Kidney (tissue), 14 donors: ENCODE measurements around the gene MMAB. TPM values are rescaled to one million over a fixed set of nuclear protein-coding genes. Genes with fewer than 3 reads are reported as not detected.

Experiments
- DNase-seq, 5 donors: peaks; one replicate each; pipeline ENCODE4 v3.0.0-alpha.2; 2013 to 2020
- FAIRE-seq: peaks from 2 replicates; lab custom pipeline; 2012; peaks lifted over from hg19 to GRCh38; lab: Jason Lieb, UNC
- H3K27ac ChIP-seq, 2 donors: one replicate each; pipeline ENCODE4 v1.7.0; 2013; ENCODE audit warnings: low read depth in 2 of 2, low read length in 2 of 2, inconsistent platforms in 1 of 2
- H3K27me3 ChIP-seq: one replicate; pipeline ENCODE4 v1.7.1; 2013; ENCODE audit warnings: low read length, inconsistent platforms; ENCODE audit not compliant: control insufficient read depth, insufficient read depth
- H3K36me3 ChIP-seq, 3 donors: one replicate each; pipeline versions ENCODE4 v1.7.0 to v1.7.1; 2013; ENCODE audit warnings: low read length in 3 of 3, control low read depth in 1 of 3, inconsistent platforms in 1 of 3; ENCODE audit not compliant: insufficient read depth in 3 of 3, control insufficient read depth in 2 of 3
- H3K4me1 ChIP-seq, 3 donors: one replicate each; pipeline versions ENCODE4 v1.7.0 to v1.7.1; 2013; ENCODE audit warnings: low read length in 3 of 3, inconsistent platforms in 1 of 3, low read depth in 1 of 3; ENCODE audit not compliant: control insufficient read depth in 2 of 3, insufficient read depth in 2 of 3
- H3K4me3 ChIP-seq, 3 donors: one replicate each; pipeline versions ENCODE4 v1.7.0 to v1.8.1; 2013; ENCODE audit warnings: low read length in 3 of 3, control low read depth in 1 of 3, inconsistent platforms in 1 of 3
- H3K9ac ChIP-seq, 3 donors: one replicate each; pipeline versions ENCODE4 v1.7.0 to v1.7.1; 2013; ENCODE audit warnings: low read length in 3 of 3, control low read depth in 1 of 3, inconsistent platforms in 1 of 3
- H3K9me3 ChIP-seq, 3 donors: one replicate each; pipeline versions ENCODE4 v1.7.0 to v1.7.1; 2013; ENCODE audit warnings: low read length in 3 of 3, control low read depth in 1 of 3, inconsistent platforms in 1 of 3; ENCODE audit not compliant: control insufficient read depth in 2 of 3, insufficient read depth in 1 of 3
- intact Hi-C: fragments of 100-400 bp; cut with DNase I; formaldehyde crosslinking; loops from one replicate; pipeline ENCODE4 v1.11.1; 2022
- polyA plus RNA-seq: library from polyadenylated mRNA; stranded (reverse); fragments of 350-450 nt; fragmentation: Illumina TruSeq; extraction: RNeasy Lipid Tissue Mini Kit (QIAGEN cat#74804); gene quantifications from one replicate; pipeline ENCODE4 v1.2.3, GENCODE V29; 2014; ENCODE audit warnings: low read depth, low replicate concordance; ENCODE audit not compliant: insufficient read depth
- total RNA-seq: library from RNA; stranded (reverse); fragmentation: NEBNext Ultra II Directional; extraction: Animal tissue kit (Norgen Biotek cat#: 25700); gene quantifications from one replicate; pipeline ENCODE4 v1.2.1, GENCODE V29; 2021
- TF ChIP-seq, protein P1 (sequence below): IDR thresholded peaks from 3 replicates; pipeline ENCODE4 v1.5.1; 2012; ENCODE audit warnings: mild to moderate bottlenecking, moderate library complexity, borderline replicate concordance; ENCODE audit not compliant: insufficient read depth; ENCODE audit errors: extremely low read depth
- donor health status: control.
- donor health status: control.
- donor health status: control.
- donor health status: control.
- donor health status: control.
- donor health status: DM: yes; HTN: yes; CAD: no.
- donor health status: Normal renal cell carcinoma (clear cell type).

Gene MMAB
- total and polyA plus RNA-seq, 2 donors from 2014 or later: 42.9 to 96.3 TPM

DNA sequence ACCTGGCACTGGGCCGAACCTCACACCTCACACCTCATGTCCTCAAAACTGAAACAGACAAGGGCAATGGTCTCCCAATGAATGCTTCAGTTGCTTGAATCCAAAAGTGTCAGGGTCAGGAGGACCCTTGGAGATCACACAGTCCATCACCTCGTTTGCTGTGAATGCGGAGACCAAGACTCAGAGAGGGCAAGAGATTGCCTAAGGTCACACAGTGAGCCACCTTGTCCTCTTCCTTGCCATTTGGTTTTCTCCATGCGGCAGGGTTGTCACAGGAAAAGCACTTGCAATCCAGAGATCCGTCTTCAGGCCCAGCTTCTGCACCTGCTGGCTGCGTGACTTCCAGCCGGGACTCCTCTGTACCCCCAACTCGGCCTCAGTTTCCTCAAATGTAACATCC, 28.3 kb upstream of the MMAB start:
- intact Hi-C loops: no loop called here
- FAIRE-seq: no peak

DNA sequence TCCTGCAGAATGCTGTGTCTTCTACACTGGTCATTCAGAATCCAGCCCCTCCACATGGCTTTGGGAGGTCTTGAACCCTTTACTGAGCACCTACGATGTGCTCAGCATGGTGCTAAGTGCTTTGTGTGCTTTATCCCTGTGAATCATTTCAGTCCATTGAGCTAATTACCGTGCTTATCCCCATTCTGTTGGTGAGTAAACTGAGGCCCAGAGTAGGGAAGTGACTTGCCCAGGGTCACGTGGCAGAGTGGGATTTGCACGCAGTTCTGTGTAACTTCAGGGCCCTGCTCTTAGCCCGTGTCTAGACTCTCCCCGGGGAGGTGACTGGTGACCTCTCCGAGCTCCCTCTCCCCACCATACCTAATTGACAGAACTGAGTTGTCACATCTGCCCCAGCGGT, 27.7 kb upstream of the MMAB start:
- intact Hi-C loops: no loop called here
- FAIRE-seq: no peak

More for the DNA sequence above, 28.3 kb upstream of the MMAB start:
- Histone ChIP-seq H3K4me3 (no peak overlapping the region), H3K27ac (no peak overlapping the region), H3K27me3 (no peaks in the 10 kb centered on the region), H3K9ac (no peak overlapping the region), H3K36me3 (no peaks in the 10 kb centered on the region), H3K4me1 (peaks cover 0 to 8% (median 0%) of the 10 kb centered on the region in 3 donors), H3K9me3 (no peaks in the 10 kb centered on the region)
- TF ChIP-seq, protein P1, sequence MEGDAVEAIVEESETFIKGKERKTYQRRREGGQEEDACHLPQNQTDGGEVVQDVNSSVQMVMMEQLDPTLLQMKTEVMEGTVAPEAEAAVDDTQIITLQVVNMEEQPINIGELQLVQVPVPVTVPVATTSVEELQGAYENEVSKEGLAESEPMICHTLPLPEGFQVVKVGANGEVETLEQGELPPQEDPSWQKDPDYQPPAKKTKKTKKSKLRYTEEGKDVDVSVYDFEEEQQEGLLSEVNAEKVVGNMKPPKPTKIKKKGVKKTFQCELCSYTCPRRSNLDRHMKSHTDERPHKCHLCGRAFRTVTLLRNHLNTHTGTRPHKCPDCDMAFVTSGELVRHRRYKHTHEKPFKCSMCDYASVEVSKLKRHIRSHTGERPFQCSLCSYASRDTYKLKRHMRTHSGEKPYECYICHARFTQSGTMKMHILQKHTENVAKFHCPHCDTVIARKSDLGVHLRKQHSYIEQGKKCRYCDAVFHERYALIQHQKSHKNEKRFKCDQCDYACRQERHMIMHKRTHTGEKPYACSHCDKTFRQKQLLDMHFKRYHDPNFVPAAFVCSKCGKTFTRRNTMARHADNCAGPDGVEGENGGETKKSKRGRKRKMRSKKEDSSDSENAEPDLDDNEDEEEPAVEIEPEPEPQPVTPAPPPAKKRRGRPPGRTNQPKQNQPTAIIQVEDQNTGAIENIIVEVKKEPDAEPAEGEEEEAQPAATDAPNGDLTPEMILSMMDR: no peak
- DNase-seq: no peak

DNA sequence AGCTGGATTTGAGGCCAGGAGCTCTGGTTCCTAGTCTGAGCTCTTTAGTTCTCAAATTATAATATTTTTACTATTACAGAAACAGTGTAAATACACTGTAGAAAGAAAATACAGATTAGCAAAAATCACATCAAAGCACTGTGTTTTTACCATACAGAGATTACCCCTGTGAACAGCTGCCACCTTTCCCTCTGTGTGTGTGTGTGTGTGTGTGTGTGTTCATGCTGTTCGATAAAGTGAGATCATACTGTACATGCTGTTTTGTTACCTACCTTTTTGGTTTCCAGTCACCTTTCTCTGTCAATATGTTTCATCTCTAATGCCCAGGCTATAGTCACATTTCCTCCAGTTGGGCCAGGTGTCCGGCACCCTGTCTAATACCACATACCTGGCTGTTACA, 27.2 kb upstream of the MMAB start:
- Histone ChIP-seq H3K27ac (no peak overlapping the region), H3K27me3 (no peaks in the 10 kb centered on the region), H3K9me3 (no peaks in the 10 kb centered on the region), H3K4me3 (no peak overlapping the region), H3K9ac (no peak overlapping the region), H3K4me1 (peaks cover 0 to 8% (median 0%) of the 10 kb centered on the region in 3 donors), H3K36me3 (peaks cover 0 to 3% (median 0%) of the 10 kb centered on the region in 3 donors)
- no peak for FAIRE-seq
- intact Hi-C loops: no loop called here
- TF ChIP-seq, protein P1: no peak
- no peak for DNase-seq

More for the DNA sequence above, 27.7 kb upstream of the MMAB start:
- H3K4me1 ChIP-seq: peaks cover 0 to 8% (median 0%) of the 10 kb centered on the region in 3 donors
- no peak overlapping the region for H3K27ac ChIP-seq
- no peaks in the 10 kb centered on the region for H3K27me3 ChIP-seq
- no peaks in the 10 kb centered on the region for H3K9me3 ChIP-seq
- H3K36me3 ChIP-seq: peaks cover 0 to 3% (median 0%) of the 10 kb centered on the region in 3 donors
- TF ChIP-seq, protein P1: no peak
- no peak overlapping the region for H3K4me3 ChIP-seq
- DNase-seq: no peak
- no peak overlapping the region for H3K9ac ChIP-seq

DNA sequence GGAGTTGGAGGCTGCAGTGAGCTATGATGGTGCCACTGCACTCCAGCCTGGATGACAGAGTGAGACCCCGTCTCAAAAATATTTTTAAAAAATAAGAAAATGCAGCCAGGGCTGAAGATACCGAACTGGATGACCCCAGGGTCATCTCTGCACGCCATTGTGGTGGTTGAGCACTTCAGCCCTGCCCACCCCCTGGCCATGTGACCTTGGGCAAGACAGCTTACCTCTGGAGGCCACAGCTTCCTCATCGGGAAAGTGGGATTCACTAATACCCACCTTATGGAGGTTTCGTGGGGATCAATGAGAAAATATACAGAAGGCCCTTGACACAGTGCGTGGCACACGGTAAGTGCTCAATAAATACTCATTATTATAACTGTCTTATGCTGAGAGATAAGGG, 25.8 kb upstream of the MMAB start:
- Histone ChIP-seq H3K27me3 (no peaks in the 10 kb centered on the region), H3K27ac (no peak overlapping the region), H3K4me3 (no peak overlapping the region), H3K4me1 (peaks cover 0 to 10% (median 5%) of the 10 kb centered on the region in 3 donors), H3K9ac (no peak overlapping the region), H3K36me3 (peaks cover 0 to 3% (median 0%) of the 10 kb centered on the region in 3 donors), H3K9me3 (no peaks in the 10 kb centered on the region)
- FAIRE-seq: no peak
- TF ChIP-seq, protein P1: no peak
- intact Hi-C loops: loop anchor here (5.0 kb wide), 1 partner anchor 173 kb away; no protein-coding TSS in a partner anchor
- no peak for DNase-seq
